HepG2 (cell line): ENCODE measurements around the gene BTBD17. TPM values are rescaled to one million over a fixed set of nuclear protein-coding genes. Genes with fewer than 3 reads are reported as not detected.

Source experiments
- KAT7 ChIP-seq: IDR thresholded peaks from 2 replicates; pipeline ENCODE4 v1.6.1; 2018; ENCODE audit warnings: borderline replicate concordance, missing compliant biosample characterization
- MAZ ChIP-seq, 2 experiments: sonication (generic) in 1 of 2; formaldehyde crosslinking in 1 of 2; IDR thresholded peaks; 2 replicates each; pipeline versions ENCODE4 v1.5.0 to v1.6.1; 2012 to 2020; ENCODE audit warnings: low read depth in 2 of 2, mild to moderate bottlenecking in 2 of 2, borderline replicate concordance in 1 of 2, improper control_type of control experiment in 1 of 2, low read length in 1 of 2, missing genetic modification reagents in 1 of 2, moderate library complexity in 1 of 2
- SALL2 ChIP-seq: sonication (generic); formaldehyde crosslinking; IDR thresholded peaks from 2 replicates; pipeline ENCODE4 v1.8.1; 2023; ENCODE audit warnings: mild to moderate bottlenecking, missing genetic modification reagents, inconsistent platforms
- SIX4 ChIP-seq: sonication (generic); formaldehyde crosslinking; IDR thresholded peaks from 2 replicates; pipeline ENCODE4 v1.4.0; 2020; ENCODE audit warnings: missing genetic modification reagents
- ZNF354B ChIP-seq: sonication (generic); formaldehyde crosslinking; IDR thresholded peaks from 2 replicates; pipeline ENCODE4 v1.8.0; 2022; ENCODE audit warnings: mild to moderate bottlenecking, missing genetic modification reagents
- ZNF567 ChIP-seq: sonication (generic); formaldehyde crosslinking; IDR thresholded peaks from 2 replicates; pipeline ENCODE4 v1.8.1; 2023; ENCODE audit warnings: mild to moderate bottlenecking, missing genetic modification reagents, borderline replicate concordance
- polyA plus RNA-seq, 8 experiments: library from polyadenylated mRNA; depleted of rRNA in 3 of 8; stranded (reverse) in 7 of 8; unstranded in 1 of 8; fragments of >200 nt; fragmentation: Illumina TruSeq in 4 of 8; extraction: Trizol in 4 of 8; gene quantifications; 2 replicates each; pipeline versions ENCODE4 v1.2.1 to v1.2.3, GENCODE V29; 2011 to 2016; ENCODE audit warnings: low read depth in 4 of 8, missing spikeins in 1 of 8, mixed read lengths in 1 of 8; ENCODE audit not compliant: insufficient read depth in 1 of 8
- total RNA-seq, 5 experiments: library from RNA; depleted of rRNA; stranded (reverse); fragments of >200 nt; fragmentation: Illumina TruSeq; extraction: Trizol; gene quantifications; 2 replicates each; pipeline ENCODE4 v1.2.3, GENCODE V29; 2016; ENCODE audit warnings: low read depth in 1 of 5
- TF ChIP-seq, protein P1 (sequence below): sonication (generic); formaldehyde crosslinking; IDR thresholded peaks from 2 replicates; pipeline ENCODE4 v1.4.0; 2020; ENCODE audit warnings: missing genetic modification reagents
- TF ChIP-seq, protein P2 (sequence below): sonication (generic); formaldehyde crosslinking; IDR thresholded peaks from 2 replicates; pipeline ENCODE4 v1.4.0; 2020; ENCODE audit warnings: missing genetic modification reagents
- TF ChIP-seq, protein P3 (sequence below): sonication (generic); formaldehyde crosslinking; IDR thresholded peaks from 2 replicates; pipeline ENCODE4 v1.4.0; 2020; ENCODE audit warnings: mild to moderate bottlenecking, missing genetic modification reagents, borderline replicate concordance
- TF ChIP-seq, protein P4 (sequence below): sonication (generic); formaldehyde crosslinking; IDR thresholded peaks from 2 replicates; pipeline ENCODE4 v1.8.1; 2023; ENCODE audit warnings: mild to moderate bottlenecking, missing genetic modification reagents, borderline replicate concordance
- TF ChIP-seq, protein P5 (sequence below): sonication (generic); formaldehyde crosslinking; IDR thresholded peaks from 2 replicates; pipeline ENCODE4 v1.5.1; 2020; ENCODE audit warnings: missing genetic modification reagents, mild to moderate bottlenecking, borderline replicate concordance

BTBD17 gene
- total and polyA plus RNA-seq, 2 of the 13 experiments (the other 11 are each of a cell fraction or from before 2014, with no cell fraction given): not detected

DNA sequence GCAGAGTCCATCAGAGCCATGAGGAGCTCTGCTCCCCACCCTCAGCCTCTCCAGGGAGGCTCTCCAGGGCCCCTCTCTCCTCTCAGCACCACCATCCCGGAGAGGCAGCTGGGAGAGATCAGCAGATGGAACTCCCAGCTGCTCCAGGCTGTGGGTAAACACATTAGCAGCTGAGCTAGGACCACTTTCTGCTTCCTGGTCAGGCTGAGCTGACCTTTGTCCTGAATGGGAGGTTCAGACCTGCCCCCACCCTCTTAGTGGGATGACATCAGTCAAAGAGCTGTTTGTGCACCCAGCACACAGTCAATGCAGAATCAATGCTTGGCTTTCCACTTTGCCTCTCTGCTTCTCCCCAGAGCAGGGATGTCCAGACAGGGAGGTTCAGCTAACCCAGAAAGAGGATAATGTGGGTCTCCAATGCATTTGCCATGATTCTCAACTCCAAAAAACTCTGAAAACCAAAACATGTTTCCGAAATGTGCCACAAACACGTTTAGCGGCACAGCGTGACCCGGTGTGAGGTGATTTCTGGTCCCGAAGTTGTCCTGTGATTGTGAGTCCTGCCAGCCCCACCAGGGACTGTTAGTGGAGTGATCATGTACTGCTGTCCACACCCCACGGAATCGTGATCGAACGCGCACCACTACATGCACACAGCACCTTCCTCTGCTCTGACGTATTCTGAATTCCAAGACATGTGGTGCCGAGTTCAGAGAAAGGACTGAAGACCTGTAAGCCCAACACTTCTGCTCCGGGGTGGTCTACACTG lies 12.4 kb upstream of the BTBD17 start (continued):
- TF ChIP-seq, protein P1, sequence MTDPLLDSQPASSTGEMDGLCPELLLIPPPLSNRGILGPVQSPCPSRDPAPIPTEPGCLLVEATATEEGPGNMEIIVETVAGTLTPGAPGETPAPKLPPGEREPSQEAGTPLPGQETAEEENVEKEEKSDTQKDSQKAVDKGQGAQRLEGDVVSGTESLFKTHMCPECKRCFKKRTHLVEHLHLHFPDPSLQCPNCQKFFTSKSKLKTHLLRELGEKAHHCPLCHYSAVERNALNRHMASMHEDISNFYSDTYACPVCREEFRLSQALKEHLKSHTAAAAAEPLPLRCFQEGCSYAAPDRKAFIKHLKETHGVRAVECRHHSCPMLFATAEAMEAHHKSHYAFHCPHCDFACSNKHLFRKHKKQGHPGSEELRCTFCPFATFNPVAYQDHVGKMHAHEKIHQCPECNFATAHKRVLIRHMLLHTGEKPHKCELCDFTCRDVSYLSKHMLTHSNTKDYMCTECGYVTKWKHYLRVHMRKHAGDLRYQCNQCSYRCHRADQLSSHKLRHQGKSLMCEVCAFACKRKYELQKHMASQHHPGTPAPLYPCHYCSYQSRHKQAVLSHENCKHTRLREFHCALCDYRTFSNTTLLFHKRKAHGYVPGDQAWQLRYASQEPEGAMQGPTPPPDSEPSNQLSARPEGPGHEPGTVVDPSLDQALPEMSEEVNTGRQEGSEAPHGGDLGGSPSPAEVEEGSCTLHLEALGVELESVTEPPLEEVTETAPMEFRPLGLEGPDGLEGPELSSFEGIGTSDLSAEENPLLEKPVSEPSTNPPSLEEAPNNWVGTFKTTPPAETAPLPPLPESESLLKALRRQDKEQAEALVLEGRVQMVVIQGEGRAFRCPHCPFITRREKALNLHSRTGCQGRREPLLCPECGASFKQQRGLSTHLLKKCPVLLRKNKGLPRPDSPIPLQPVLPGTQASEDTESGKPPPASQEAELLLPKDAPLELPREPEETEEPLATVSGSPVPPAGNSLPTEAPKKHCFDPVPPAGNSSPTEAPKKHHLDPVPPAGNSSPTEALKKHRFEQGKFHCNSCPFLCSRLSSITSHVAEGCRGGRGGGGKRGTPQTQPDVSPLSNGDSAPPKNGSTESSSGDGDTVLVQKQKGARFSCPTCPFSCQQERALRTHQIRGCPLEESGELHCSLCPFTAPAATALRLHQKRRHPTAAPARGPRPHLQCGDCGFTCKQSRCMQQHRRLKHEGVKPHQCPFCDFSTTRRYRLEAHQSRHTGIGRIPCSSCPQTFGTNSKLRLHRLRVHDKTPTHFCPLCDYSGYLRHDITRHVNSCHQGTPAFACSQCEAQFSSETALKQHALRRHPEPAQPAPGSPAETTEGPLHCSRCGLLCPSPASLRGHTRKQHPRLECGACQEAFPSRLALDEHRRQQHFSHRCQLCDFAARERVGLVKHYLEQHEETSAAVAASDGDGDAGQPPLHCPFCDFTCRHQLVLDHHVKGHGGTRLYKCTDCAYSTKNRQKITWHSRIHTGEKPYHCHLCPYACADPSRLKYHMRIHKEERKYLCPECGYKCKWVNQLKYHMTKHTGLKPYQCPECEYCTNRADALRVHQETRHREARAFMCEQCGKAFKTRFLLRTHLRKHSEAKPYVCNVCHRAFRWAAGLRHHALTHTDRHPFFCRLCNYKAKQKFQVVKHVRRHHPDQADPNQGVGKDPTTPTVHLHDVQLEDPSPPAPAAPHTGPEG (CRISPR knock-in tag): no peak
- TF ChIP-seq, protein P2, sequence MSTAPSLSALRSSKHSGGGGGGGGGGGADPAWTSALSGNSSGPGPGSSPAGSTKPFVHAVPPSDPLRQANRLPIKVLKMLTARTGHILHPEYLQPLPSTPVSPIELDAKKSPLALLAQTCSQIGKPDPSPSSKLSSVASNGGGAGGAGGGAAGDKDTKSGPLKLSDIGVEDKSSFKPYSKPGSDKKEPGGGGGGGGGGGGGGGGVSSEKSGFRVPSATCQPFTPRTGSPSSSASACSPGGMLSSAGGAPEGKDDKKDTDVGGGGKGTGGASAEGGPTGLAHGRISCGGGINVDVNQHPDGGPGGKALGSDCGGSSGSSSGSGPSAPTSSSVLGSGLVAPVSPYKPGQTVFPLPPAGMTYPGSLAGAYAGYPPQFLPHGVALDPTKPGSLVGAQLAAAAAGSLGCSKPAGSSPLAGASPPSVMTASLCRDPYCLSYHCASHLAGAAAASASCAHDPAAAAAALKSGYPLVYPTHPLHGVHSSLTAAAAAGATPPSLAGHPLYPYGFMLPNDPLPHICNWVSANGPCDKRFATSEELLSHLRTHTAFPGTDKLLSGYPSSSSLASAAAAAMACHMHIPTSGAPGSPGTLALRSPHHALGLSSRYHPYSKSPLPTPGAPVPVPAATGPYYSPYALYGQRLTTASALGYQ (CRISPR knock-in tag): no peak
- TF ChIP-seq, protein P3, sequence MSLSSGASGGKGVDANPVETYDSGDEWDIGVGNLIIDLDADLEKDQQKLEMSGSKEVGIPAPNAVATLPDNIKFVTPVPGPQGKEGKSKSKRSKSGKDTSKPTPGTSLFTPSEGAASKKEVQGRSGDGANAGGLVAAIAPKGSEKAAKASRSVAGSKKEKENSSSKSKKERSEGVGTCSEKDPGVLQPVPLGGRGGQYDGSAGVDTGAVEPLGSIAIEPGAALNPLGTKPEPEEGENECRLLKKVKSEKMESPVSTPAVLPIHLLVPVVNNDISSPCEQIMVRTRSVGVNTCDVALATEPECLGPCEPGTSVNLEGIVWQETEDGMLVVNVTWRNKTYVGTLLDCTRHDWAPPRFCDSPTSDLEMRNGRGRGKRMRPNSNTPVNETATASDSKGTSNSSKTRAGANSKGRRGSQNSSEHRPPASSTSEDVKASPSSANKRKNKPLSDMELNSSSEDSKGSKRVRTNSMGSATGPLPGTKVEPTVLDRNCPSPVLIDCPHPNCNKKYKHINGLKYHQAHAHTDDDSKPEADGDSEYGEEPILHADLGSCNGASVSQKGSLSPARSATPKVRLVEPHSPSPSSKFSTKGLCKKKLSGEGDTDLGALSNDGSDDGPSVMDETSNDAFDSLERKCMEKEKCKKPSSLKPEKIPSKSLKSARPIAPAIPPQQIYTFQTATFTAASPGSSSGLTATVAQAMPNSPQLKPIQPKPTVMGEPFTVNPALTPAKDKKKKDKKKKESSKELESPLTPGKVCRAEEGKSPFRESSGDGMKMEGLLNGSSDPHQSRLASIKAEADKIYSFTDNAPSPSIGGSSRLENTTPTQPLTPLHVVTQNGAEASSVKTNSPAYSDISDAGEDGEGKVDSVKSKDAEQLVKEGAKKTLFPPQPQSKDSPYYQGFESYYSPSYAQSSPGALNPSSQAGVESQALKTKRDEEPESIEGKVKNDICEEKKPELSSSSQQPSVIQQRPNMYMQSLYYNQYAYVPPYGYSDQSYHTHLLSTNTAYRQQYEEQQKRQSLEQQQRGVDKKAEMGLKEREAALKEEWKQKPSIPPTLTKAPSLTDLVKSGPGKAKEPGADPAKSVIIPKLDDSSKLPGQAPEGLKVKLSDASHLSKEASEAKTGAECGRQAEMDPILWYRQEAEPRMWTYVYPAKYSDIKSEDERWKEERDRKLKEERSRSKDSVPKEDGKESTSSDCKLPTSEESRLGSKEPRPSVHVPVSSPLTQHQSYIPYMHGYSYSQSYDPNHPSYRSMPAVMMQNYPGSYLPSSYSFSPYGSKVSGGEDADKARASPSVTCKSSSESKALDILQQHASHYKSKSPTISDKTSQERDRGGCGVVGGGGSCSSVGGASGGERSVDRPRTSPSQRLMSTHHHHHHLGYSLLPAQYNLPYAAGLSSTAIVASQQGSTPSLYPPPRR (CRISPR knock-in tag): no peak; the same call in 1 of the 2 replicates
- TF ChIP-seq ZNF354B (CRISPR knock-in tag) (no peak), MAZ (IDR thresholded peaks at IDR 0.05; ENCODE audit: borderline replicate concordance, low read depth, low read length) (peak; percentile 96), MAZ (CRISPR knock-in tag; IDR thresholded peaks at IDR 0.05; ENCODE audit: low read depth) (peak; percentile 58; the same call in 1 of the 2 replicates), SIX4 (CRISPR knock-in tag) (peak; percentile 9; the same call in 1 of the 2 replicates), ZNF567 (no peak), SALL2 (CRISPR knock-in tag) (no peak), KAT7 (CRISPR knock-in tag) (no peak)
- TF ChIP-seq, protein P4, sequence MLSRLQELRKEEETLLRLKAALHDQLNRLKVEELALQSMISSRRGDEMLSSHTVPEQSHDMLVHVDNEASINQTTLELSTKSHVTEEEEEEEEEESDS: no peak
- TF ChIP-seq, protein P5, sequence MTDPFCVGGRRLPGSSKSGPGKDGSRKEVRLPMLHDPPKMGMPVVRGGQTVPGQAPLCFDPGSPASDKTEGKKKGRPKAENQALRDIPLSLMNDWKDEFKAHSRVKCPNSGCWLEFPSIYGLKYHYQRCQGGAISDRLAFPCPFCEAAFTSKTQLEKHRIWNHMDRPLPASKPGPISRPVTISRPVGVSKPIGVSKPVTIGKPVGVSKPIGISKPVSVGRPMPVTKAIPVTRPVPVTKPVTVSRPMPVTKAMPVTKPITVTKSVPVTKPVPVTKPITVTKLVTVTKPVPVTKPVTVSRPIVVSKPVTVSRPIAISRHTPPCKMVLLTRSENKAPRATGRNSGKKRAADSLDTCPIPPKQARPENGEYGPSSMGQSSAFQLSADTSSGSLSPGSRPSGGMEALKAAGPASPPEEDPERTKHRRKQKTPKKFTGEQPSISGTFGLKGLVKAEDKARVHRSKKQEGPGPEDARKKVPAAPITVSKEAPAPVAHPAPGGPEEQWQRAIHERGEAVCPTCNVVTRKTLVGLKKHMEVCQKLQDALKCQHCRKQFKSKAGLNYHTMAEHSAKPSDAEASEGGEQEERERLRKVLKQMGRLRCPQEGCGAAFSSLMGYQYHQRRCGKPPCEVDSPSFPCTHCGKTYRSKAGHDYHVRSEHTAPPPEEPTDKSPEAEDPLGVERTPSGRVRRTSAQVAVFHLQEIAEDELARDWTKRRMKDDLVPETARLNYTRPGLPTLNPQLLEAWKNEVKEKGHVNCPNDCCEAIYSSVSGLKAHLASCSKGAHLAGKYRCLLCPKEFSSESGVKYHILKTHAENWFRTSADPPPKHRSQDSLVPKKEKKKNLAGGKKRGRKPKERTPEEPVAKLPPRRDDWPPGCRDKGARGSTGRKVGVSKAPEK: no peak
